GM18909 (cell line): ENCODE data around the gene SIK1.
"Not testable (repeated sequence)": the region's sequence is repeated elsewhere in the genome, so short reads cannot be mapped to it uniquely, and the experiment has no call there.

Experiments
- ATAC-seq: cut with Tn5 transposase; IDR thresholded peaks from one replicate; pipeline ENCODE4 v1.9.1; 2021; ENCODE audit warnings: mild to moderate bottlenecking; ENCODE audit not compliant: unreplicated experiment, poor library complexity

Gene SIK1

GRCh38 chr21:43440835-43441727 lies 14.2 kb upstream of the SIK1 start:
- not testable (repeated sequence) for ATAC-seq

GRCh38 chr21:43439316-43440075 lies 12.6 kb upstream of the SIK1 start:
- not testable (repeated sequence) for ATAC-seq

GRCh38 chr21:43436272-43436671 lies 9.3 kb upstream of the SIK1 start:
- ATAC-seq: not testable (repeated sequence)

- ATAC-seq: not testable (repeated sequence)
Measured at GRCh38 chr21:43433340-43434136, 6.6 kb upstream of the SIK1 start.

GRCh38 chr21:43430830-43431416 lies 4.0 kb upstream of the SIK1 start:
- ATAC-seq: not testable (repeated sequence)

- not testable (repeated sequence) for ATAC-seq
Measured at GRCh38 chr21:43428964-43429363, 2.0 kb upstream of the SIK1 start.

GRCh38 chr21:43427242-43427559 lies 270 bp upstream of the SIK1 start:
- peak; percentile 80 for ATAC-seq

- ATAC-seq: not testable (repeated sequence)
Measured at GRCh38 chr21:43426004-43426403, 927 bp downstream of the SIK1 start.

GRCh38 chr21:43419475-43419874 lies 7.5 kb downstream of the SIK1 start:
- ATAC-seq: not testable (repeated sequence)

- ATAC-seq: not testable (repeated sequence)
Measured at GRCh38 chr21:43414576-43414975, 12.4 kb downstream of the SIK1 start.

GRCh38 chr21:43412020-43412788 lies 14.7 kb downstream of the SIK1 start:
- not testable (repeated sequence) for ATAC-seq

- not testable (repeated sequence) for ATAC-seq
Measured at GRCh38 chr21:43410456-43411068, 16.4 kb downstream of the SIK1 start.

GRCh38 chr21:43407139-43407538 lies 19.8 kb downstream of the SIK1 start:
- not testable (repeated sequence) for ATAC-seq

- ATAC-seq: not testable (repeated sequence)
Measured at GRCh38 chr21:43404450-43404849, 22.5 kb downstream of the SIK1 start.

- ATAC-seq: not testable (repeated sequence)
Measured at GRCh38 chr21:43403651-43404430, 23.1 kb downstream of the SIK1 start.

GRCh38 chr21:43401125-43401524 lies 25.8 kb downstream of the SIK1 start:
- ATAC-seq: not testable (repeated sequence)

GRCh38 chr21:43399595-43400015 lies 27.3 kb downstream of the SIK1 start:
- ATAC-seq: not testable (repeated sequence)

- not testable (repeated sequence) for ATAC-seq
Measured at GRCh38 chr21:43399136-43399535, 27.8 kb downstream of the SIK1 start.
